Stomach (tissue), 9 donors: ENCODE measurements around the gene HK1. TPM values are rescaled to one million over a fixed set of nuclear protein-coding genes. Genes with fewer than 3 reads are reported as not detected.

Experiments
- DNase-seq, 2 donors: peaks; one replicate each; pipeline versions ENCODE4 v3.0.0 to v3.0.0-alpha.2; 2013 to 2019
- H3K27ac ChIP-seq, 5 donors: fragments of 200-600 bp in 4 of 5; sonication (generic) in 4 of 5; one replicate each; pipeline ENCODE4 v1.5.1; 2013 to 2019; ENCODE audit warnings: mild to moderate bottlenecking in 1 of 5, moderate library complexity in 1 of 5
- H3K27me3 ChIP-seq, 3 donors: fragments of 200-600 bp; sonication (generic); one replicate each; pipeline ENCODE4 v1.5.1; 2017 to 2019; ENCODE audit warnings: mixed run types in 1 of 3
- H3K36me3 ChIP-seq, 4 donors: fragments of 200-600 bp; sonication (generic); 1 replicate in 3 of 4; 2 replicates in 1 of 4; pipeline ENCODE4 v1.5.1; 2016 to 2019
- H3K4me1 ChIP-seq, 4 donors: fragments of 200-600 bp; sonication (generic); one replicate each; pipeline ENCODE4 v1.5.1; 2016 to 2019
- H3K4me3 ChIP-seq, 4 donors: fragments of 200-600 bp; sonication (generic) in 3 of 4; one replicate each; pipeline ENCODE4 v1.5.1; 2016 to 2019; ENCODE audit warnings: mild to moderate bottlenecking in 1 of 4
- H3K9me3 ChIP-seq, 4 donors: fragments of 200-600 bp; sonication (generic); one replicate each; pipeline ENCODE4 v1.5.1; 2016 to 2019
- CTCF ChIP-seq, 7 experiments: fragments of 450-650 bp in 4 of 7; fragments of 200-600 bp in 3 of 7; sonication (generic) in 3 of 7; IDR thresholded peaks; one replicate each; pipeline ENCODE4 v1.5.1; 2016 to 2019; ENCODE audit warnings: antibody characterized with exemption in 7 of 7, control low read depth in 2 of 7, mild to moderate bottlenecking in 1 of 7
- EP300 ChIP-seq: sonication (generic); formaldehyde crosslinking; IDR thresholded peaks from one replicate; pipeline ENCODE4 v1.6.1; 2017; ENCODE audit warnings: antibody characterized with exemption
- POLR2A ChIP-seq, 4 donors: fragments of 450-650 bp; IDR thresholded peaks; one replicate each; pipeline ENCODE4 v1.6.1; 2016; ENCODE audit warnings: antibody characterized with exemption in 4 of 4, control low read depth in 2 of 4, mild to moderate bottlenecking in 1 of 4, moderate library complexity in 1 of 4
- POLR2AphosphoS5 ChIP-seq, 3 donors: sonication (generic); formaldehyde crosslinking; IDR thresholded peaks; one replicate each; pipeline ENCODE4 v1.6.1; 2016; ENCODE audit warnings: antibody characterized with exemption in 3 of 3
- WGBS, 5 donors: extraction: QIAGEN DNeasy Blood & Tissue Kit in 3 of 5; methylation state at CpG; one replicate each; pipeline versions ENCODE4 v1.1.5 to v1.1.7; 2013 to 2018; 5-methylcytosine and 5-hydroxymethylcytosine counted together
- intact Hi-C: fragments of 100-400 bp; cut with DNase I; formaldehyde crosslinking; loops from one replicate; pipeline ENCODE4 v1.15.1; 2023; ENCODE audit warnings: low total_unique reads
- polyA plus RNA-seq, 3 donors: library from polyadenylated mRNA; stranded (reverse); fragments of 200-250 nt; gene quantifications; one replicate each; pipeline ENCODE4 v1.2.3, GENCODE V29; 2013
- total RNA-seq, 5 donors: library from RNA; depleted of rRNA; stranded (reverse); fragments of >200 nt; gene quantifications; one replicate each; pipeline versions ENCODE4 v1.1.0 to v1.2.3, GENCODE V29; 2014 to 2016
- donor health status: healthy with polysubstance abuse.
- donor health status: Bipolar disorder and iron deficiency.
- donor health status: healthy.

Gene HK1
- total and polyA plus RNA-seq, 8 donors = 32.7 to 60.9 (median 50.8) TPM

DNA sequence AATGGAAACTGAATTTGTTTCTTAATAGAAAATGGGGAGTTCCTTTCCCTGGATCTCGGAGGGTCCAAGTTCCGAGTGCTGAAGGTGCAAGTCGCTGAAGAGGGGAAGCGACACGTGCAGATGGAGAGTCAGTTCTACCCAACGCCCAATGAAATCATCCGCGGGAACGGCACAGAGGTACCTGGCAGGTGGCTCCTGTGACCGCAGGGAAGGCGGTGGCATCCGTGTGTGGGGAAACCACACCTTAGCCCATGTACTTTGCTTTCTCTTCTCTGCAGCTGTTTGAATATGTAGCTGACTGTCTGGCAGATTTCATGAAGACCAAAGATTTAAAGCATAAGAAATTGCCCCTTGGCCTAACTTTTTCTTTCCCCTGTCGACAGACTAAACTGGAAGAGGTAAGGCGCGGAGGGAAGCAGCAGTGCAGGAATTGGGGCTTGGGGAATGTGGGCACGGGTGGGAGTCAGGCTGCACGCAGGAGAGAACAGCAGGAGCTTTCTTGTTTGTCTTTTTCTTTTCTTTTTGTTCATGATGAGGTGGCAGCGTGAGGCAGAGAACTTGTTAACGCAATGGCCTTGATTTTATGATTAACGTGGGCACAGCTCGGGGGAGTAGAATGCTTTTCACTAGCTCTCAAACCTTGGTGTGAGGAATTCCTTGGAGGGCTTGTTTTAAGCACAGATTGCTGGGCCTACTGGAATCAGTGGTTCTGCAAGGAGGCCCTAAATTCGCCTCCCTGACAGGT, 45.4 kb upstream of the HK1 start:
- peaks cover 0 to 21% (median 12%) of the 10 kb centered on the region in 4 donors for H3K4me1 ChIP-seq
- H3K27ac ChIP-seq = no peak overlapping the region
- intact Hi-C loops = loop anchor here (10.0 kb wide), 1 partner anchor 282 kb away; no protein-coding TSS in a partner anchor
- WGBS, 5 donors = 74 to 86% (median 80%) methylated on average over 22 of the region's 22 CpGs
- no peaks in the 10 kb centered on the region for H3K27me3 ChIP-seq
- TF ChIP-seq POLR2AphosphoS5 (IDR thresholded peaks at IDR 0.05) = no peak
- no peak for TF ChIP-seq CTCF (IDR thresholded peaks at IDR 0.05)
- TF ChIP-seq EP300 = no peak
- TF ChIP-seq POLR2A (IDR thresholded peaks at IDR 0.05) = no peak
- no peak overlapping the region for H3K4me3 ChIP-seq
- DNase-seq = peak in 1 of 2 donors; percentile 51
- no peaks in the 10 kb centered on the region for H3K36me3 ChIP-seq
- H3K9me3 ChIP-seq = no peaks in the 10 kb centered on the region

GRCh38 chr10:69234447-69234846, 43.8 kb upstream of the HK1 start:
- TF ChIP-seq EP300 = no peak
- TF ChIP-seq CTCF (IDR thresholded peaks at IDR 0.05) = no peak
- TF ChIP-seq POLR2A (IDR thresholded peaks at IDR 0.05) = no peak
- no peak for TF ChIP-seq POLR2AphosphoS5 (IDR thresholded peaks at IDR 0.05)
- no peak for DNase-seq
- Histone ChIP-seq H3K4me3 (no peak overlapping the region), H3K36me3 (no peaks in the 10 kb centered on the region), H3K4me1 (peaks cover 0 to 22% (median 9%) of the 10 kb centered on the region in 4 donors), H3K9me3 (no peaks in the 10 kb centered on the region), H3K27ac (no peak overlapping the region), H3K27me3 (no peaks in the 10 kb centered on the region)
- intact Hi-C loops = loop anchor here (10.0 kb wide), 1 partner anchor 280 kb away; no protein-coding TSS in a partner anchor
- WGBS, 5 donors = 92 to 97% (median 96%) methylated on average over 3 of the region's 3 CpGs

GRCh38 chr10:69237528-69238159, 40.7 kb upstream of the HK1 start:
- peak in 5 of 7 experiments; percentile 78 to 95 (median 90) for TF ChIP-seq CTCF (IDR thresholded peaks at IDR 0.05)
- TF ChIP-seq POLR2A (IDR thresholded peaks at IDR 0.05) = no peak
- TF ChIP-seq EP300 = no peak
- peak in 2 of 3 donors; percentile 22 to 55 for TF ChIP-seq POLR2AphosphoS5 (IDR thresholded peaks at IDR 0.05)
- intact Hi-C loops = loop anchor here (5.0 to 10.0 kb wide), 2 partner anchors 155 to 277 kb away; no protein-coding TSS in a partner anchor
- no peak overlapping the region for H3K4me3 ChIP-seq
- no peaks in the 10 kb centered on the region for H3K36me3 ChIP-seq
- no peak overlapping the region for H3K27ac ChIP-seq
- WGBS, 5 donors = 19 to 26% (median 24%) methylated on average over 17 of the region's 17 CpGs
- no peaks in the 10 kb centered on the region for H3K27me3 ChIP-seq
- H3K9me3 ChIP-seq = no peaks in the 10 kb centered on the region
- H3K4me1 ChIP-seq = peaks cover 0 to 20% (median 3%) of the 10 kb centered on the region in 4 donors
- peak; percentile 90 to 93 for DNase-seq

GRCh38 chr10:69239136-69239535, 39.2 kb upstream of the HK1 start:
- Histone ChIP-seq H3K4me3 (no peak overlapping the region), H3K27ac (no peak overlapping the region), H3K9me3 (no peaks in the 10 kb centered on the region), H3K27me3 (no peaks in the 10 kb centered on the region), H3K4me1 (peaks cover 0 to 20% (median 1%) of the 10 kb centered on the region in 4 donors), H3K36me3 (no peaks in the 10 kb centered on the region)
- intact Hi-C loops = loop anchor here (5.0 to 10.0 kb wide), 2 partner anchors 153 to 276 kb away; no protein-coding TSS in a partner anchor
- no peak for TF ChIP-seq EP300
- TF ChIP-seq POLR2A (IDR thresholded peaks at IDR 0.05) = no peak
- no peak for TF ChIP-seq POLR2AphosphoS5 (IDR thresholded peaks at IDR 0.05)
- TF ChIP-seq CTCF (IDR thresholded peaks at IDR 0.05) = no peak
- 79 to 91% (median 85%) methylated on average over 5 of the region's 5 CpGs for WGBS, 5 donors
- DNase-seq = no peak
